AG09319 (cell line): ENCODE measurements around the gene TMEM255B.
A peak's percentile ranks its signal among the peaks of the same experiment; 100 is the strongest.

Experiments
- DNase-seq: peaks from one replicate; pipeline ENCODE4 v3.0.0-alpha.2; 2010; ENCODE audit warnings: low read depth; ENCODE audit errors: extremely low read depth
- CTCF ChIP-seq: IDR thresholded peaks from 2 replicates; pipeline ENCODE4 v1.5.1; 2011; ENCODE audit warnings: low read depth, mild to moderate bottlenecking, inconsistent platforms, low read length, moderate library complexity

Gene TMEM255B

GRCh38 chr13:113774177-113775107 lies 15.4 kb downstream of the TMEM255B start:
- TF ChIP-seq CTCF, result no peak
- no peak for DNase-seq

- DNase-seq, result no peak
- TF ChIP-seq CTCF, result no peak
Measured at GRCh38 chr13:113775451-113776145, 16.6 kb downstream of the TMEM255B start.

- no peak for TF ChIP-seq CTCF
- no peak for DNase-seq
Measured at GRCh38 chr13:113776231-113777125, 17.5 kb downstream of the TMEM255B start.

GRCh38 chr13:113777311-113778260 lies 18.6 kb downstream of the TMEM255B start:
- no peak for DNase-seq
- TF ChIP-seq CTCF, result no peak

- peak; percentile 1; the same call in 1 of the 2 replicates for TF ChIP-seq CTCF
- DNase-seq, result no peak
Measured at GRCh38 chr13:113781571-113781970, 22.5 kb downstream of the TMEM255B start.

- no peak for TF ChIP-seq CTCF
- DNase-seq, result no peak
Measured at GRCh38 chr13:113782472-113782871, 23.4 kb downstream of the TMEM255B start.
